ENCODE measurements around the gene CTSO. TPM values are rescaled to one million over a fixed set of nuclear protein-coding genes. Genes with fewer than 3 reads are reported as not detected.

The CTSO gene
- total and polyA plus RNA-seq, 8 donors: 3.3 to 16.1 (median 8.5) TPM

DNA sequence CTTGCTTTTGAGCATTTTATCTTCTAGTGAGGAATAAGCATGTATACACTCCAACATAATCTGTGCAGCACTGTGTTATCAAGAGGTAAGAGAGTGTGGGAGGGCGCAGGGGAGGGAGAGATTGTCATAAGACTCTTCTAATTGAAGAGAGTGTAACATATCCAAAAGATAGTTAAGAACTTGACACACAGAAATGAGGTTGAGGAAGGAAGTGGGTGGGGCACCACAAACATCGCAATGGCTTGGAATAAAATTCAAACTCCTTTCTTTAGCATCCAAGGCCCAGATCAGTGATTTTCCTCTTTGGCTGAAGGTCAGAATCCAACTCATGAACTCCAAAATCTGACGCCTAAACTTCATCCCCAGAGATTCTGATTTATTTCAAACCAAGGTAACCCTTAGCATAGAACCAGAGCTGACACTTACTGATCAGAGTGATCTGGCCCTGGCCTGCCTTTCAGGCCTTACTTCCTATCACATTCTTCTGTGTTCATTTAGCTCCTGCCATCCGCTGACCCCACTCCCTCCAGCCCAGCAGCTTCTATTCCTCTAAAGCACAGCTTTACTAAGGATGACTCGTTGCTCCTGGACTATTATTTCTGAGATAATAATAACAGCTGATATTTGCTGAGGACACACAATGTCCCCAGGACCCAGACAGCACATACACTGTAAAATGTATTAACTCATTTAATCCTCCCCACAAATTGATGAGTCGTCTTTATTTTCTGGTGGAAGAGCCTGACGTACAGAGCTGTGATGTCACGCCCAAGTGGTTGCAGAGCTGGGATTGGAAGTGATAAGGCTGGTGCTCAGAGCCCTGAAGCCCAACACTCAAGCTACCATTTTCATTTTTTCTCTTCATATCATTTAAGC, 10.6 kb upstream of the CTSO start:
- intact Hi-C loops (cut with DNase I): no loop called here
- H3K4me1 ChIP-seq: no peaks in the 10 kb centered on the region
- DNase-seq (no peak), FAIRE-seq (no peak), ATAC-seq (no peak)
- 71 to 81% methylated on average over 8 of the region's 8 CpGs for WGBS, 2 donors
- H3K27ac ChIP-seq: no peak overlapping the region
- H3K4me3 ChIP-seq: no peak overlapping the region
- no peaks in the 10 kb centered on the region for H3K9me3 ChIP-seq
- no peaks in the 10 kb centered on the region for H3K36me3 ChIP-seq
- TF ChIP-seq, protein P1, sequence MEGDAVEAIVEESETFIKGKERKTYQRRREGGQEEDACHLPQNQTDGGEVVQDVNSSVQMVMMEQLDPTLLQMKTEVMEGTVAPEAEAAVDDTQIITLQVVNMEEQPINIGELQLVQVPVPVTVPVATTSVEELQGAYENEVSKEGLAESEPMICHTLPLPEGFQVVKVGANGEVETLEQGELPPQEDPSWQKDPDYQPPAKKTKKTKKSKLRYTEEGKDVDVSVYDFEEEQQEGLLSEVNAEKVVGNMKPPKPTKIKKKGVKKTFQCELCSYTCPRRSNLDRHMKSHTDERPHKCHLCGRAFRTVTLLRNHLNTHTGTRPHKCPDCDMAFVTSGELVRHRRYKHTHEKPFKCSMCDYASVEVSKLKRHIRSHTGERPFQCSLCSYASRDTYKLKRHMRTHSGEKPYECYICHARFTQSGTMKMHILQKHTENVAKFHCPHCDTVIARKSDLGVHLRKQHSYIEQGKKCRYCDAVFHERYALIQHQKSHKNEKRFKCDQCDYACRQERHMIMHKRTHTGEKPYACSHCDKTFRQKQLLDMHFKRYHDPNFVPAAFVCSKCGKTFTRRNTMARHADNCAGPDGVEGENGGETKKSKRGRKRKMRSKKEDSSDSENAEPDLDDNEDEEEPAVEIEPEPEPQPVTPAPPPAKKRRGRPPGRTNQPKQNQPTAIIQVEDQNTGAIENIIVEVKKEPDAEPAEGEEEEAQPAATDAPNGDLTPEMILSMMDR (IDR thresholded peaks at IDR 0.05): no peak
- H3K27me3 ChIP-seq: no peaks in the 10 kb centered on the region

DNA sequence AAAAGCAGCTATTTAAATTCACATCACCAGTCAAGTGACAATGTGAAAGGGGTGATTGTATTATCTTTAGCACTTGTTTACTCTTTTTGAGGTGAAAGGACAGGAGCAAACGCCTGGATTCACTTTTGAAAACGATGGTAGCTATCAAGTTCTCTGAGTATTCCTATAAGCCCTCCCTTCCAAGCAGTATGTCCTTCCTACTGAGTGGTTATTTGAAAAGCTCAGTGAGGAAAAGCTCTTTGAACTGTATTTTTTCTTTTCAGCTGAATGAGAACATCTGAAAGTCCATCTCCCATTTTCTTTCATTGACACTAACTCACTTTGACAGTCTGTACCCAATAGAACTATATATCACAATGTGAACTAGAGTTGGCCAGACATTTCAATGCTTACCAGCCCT, 9.1 kb upstream of the CTSO start:
- Histone ChIP-seq H3K4me3 (no peak overlapping the region), H3K27me3 (no peaks in the 10 kb centered on the region), H3K27ac (no peak overlapping the region), H3K9me3 (no peaks in the 10 kb centered on the region), H3K4me1 (no peaks in the 10 kb centered on the region), H3K36me3 (no peaks in the 10 kb centered on the region)
- WGBS, 2 donors: 30 to 32% methylated on average over 2 of the region's 2 CpGs
- TF ChIP-seq, protein P1 (IDR thresholded peaks at IDR 0.05): no peak
- intact Hi-C loops (cut with DNase I): no loop called here
- no peak for ATAC-seq
- no peak for DNase-seq
- no peak for FAIRE-seq

DNA sequence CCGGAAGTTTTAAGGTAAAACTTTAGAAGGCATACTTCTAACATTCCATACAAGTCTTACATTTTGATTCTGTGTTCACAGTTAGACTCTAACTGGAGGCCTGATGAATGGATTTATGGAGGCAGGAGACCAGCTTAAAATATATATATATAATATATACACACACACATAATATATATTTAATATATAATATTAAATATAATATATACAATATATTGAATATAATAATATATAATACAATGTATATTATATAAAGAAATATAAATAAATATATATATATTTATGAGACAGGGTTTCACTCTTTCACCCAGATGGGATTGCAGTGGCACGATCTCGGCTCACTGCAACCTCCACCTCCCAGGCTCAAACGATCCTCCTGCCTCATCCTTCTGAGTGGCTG, 7.9 kb upstream of the CTSO start:
- Histone ChIP-seq H3K27me3 (no peaks in the 10 kb centered on the region), H3K4me3 (no peak overlapping the region), H3K27ac (no peak overlapping the region), H3K36me3 (no peaks in the 10 kb centered on the region), H3K4me1 (no peaks in the 10 kb centered on the region), H3K9me3 (no peaks in the 10 kb centered on the region)
- no peak for ATAC-seq
- TF ChIP-seq, protein P1 (IDR thresholded peaks at IDR 0.05): no peak
- 82 to 89% methylated on average over 4 of the region's 4 CpGs for WGBS, 2 donors
- intact Hi-C loops (cut with DNase I): no loop called here
- DNase-seq: no peak
- FAIRE-seq: no peak

DNA sequence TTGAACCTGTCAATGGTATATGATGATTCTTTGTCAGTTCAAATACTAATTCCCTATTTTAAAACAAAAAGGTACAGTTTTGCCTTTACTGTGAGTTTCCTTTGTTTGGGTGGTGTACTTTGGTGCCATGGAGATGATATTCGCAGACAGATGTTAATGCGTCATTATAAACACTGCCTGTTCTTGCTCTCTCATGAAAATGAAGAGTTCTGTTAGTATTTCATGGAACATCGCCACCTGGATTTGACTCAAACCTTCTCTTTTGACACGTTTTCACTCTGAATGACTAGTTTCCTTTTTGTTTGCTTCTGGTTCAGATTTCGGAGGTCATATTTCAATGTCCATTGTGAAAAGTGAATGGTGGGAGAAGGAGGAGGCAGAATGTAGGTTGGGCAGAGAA, 6.9 kb upstream of the CTSO start:
- Histone ChIP-seq H3K36me3 (no peaks in the 10 kb centered on the region), H3K27ac (no peak overlapping the region), H3K4me3 (no peak overlapping the region), H3K9me3 (no peaks in the 10 kb centered on the region), H3K4me1 (no peaks in the 10 kb centered on the region), H3K27me3 (no peaks in the 10 kb centered on the region)
- ATAC-seq (peak in 1 of 4 donors; percentile 22), FAIRE-seq (peak; percentile 54), DNase-seq (no peak)
- intact Hi-C loops (cut with DNase I): no loop called here
- TF ChIP-seq, protein P1 (IDR thresholded peaks at IDR 0.05): no peak
- 34 to 40% methylated on average over 5 of the region's 5 CpGs for WGBS, 2 donors

DNA sequence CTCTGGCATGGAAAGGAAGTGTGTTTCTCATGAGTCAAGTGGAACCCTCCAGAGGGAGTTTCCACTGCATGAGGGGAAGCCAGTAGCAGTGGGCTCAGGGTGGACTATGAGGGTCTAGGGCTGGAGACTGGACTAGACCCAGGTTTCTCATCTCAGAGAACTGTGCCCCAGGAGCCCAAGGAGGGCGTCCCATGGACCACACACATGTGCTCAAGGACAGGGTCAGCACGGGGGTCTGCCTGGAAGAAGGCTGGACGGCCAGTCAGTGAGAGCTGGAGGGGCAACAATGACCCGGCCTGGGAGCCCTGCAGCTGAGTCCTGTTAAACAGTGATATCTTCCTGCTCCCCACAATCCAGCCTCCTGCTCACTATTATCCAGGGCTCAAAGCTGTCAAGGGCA, 5.8 kb upstream of the CTSO start:
- intact Hi-C loops (cut with DNase I): no loop called here
- Histone ChIP-seq H3K27me3 (no peaks in the 10 kb centered on the region), H3K36me3 (no peaks in the 10 kb centered on the region), H3K9me3 (no peaks in the 10 kb centered on the region), H3K4me1 (no peaks in the 10 kb centered on the region), H3K4me3 (no peak overlapping the region), H3K27ac (no peak overlapping the region)
- no peak for FAIRE-seq
- DNase-seq: peak in 1 of 6 donors; percentile 57
- ATAC-seq: no peak
- TF ChIP-seq, protein P1 (IDR thresholded peaks at IDR 0.05): no peak
- WGBS, 2 donors: 58 to 77% methylated on average over 4 of the region's 4 CpGs
